Effector memory CD8-positive, alpha-beta T cell (primary cell): ENCODE results near the gene NAMPT.
"Not testable (repeated sequence)": the region's sequence is repeated elsewhere in the genome, so short reads cannot be mapped to it uniquely, and the experiment has no call there.

ENCODE experiments used
- ATAC-seq: fragments of 150-1000 bp; cut with Tn5 transposase; replicated peaks from 2 replicates; pipeline ENCODE4 v1.10.0; 2021; ENCODE audit warnings: mild to moderate bottlenecking, moderate library complexity
- DNase-seq, 3 experiments: peaks; one replicate each; pipeline ENCODE4 v3.0.0; 2021
- H3K27ac Mint-ChIP-seq, 2 donors: one replicate each; pipeline ENCODE4 v1.8.0; 2022; ENCODE audit warnings: mild to moderate bottlenecking in 2 of 2, mixed read lengths in 2 of 2, moderate library complexity in 2 of 2
- H3K27me3 Mint-ChIP-seq, 2 donors: one replicate each; pipeline ENCODE4 v1.8.0; 2022; ENCODE audit warnings: mixed read lengths in 2 of 2
- H3K36me3 Mint-ChIP-seq: one replicate; pipeline ENCODE4 v1.8.0; 2022; ENCODE audit warnings: mild to moderate bottlenecking, moderate library complexity, mixed read lengths; ENCODE audit not compliant: insufficient read depth
- H3K4me1 Mint-ChIP-seq, 2 donors: one replicate each; pipeline ENCODE4 v1.8.0; 2022; ENCODE audit warnings: low read depth in 2 of 2, mixed read lengths in 2 of 2
- H3K4me3 Mint-ChIP-seq, 2 donors: one replicate each; pipeline ENCODE4 v1.8.0; 2022; ENCODE audit warnings: mild to moderate bottlenecking in 2 of 2, mixed read lengths in 2 of 2, moderate library complexity in 2 of 2
- H3K9me3 Mint-ChIP-seq, 2 donors: one replicate each; pipeline ENCODE4 v1.8.0; 2022; ENCODE audit warnings: mixed read lengths in 2 of 2

NAMPT gene

DNA sequence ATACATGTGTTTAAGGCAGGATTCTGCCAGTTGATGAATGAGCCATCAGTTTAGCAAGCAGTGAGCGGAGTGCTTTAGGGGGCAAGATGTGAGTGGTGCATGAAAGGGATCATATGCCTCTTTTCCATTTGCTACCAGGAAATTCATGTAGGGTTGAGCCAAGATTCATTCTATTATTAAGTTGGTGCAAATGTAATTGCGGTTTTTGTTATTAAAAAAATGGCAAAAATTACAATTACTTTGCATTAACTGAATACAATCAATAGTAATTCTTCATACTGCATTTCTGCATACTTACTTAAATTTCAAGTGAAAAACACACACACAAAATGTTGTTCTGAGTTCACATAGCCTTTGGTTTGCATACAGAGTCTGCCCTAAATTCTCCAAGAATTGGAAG is 30.1 kb upstream of the NAMPT start:
- H3K27ac Mint-ChIP-seq: no peak overlapping the region

DNA sequence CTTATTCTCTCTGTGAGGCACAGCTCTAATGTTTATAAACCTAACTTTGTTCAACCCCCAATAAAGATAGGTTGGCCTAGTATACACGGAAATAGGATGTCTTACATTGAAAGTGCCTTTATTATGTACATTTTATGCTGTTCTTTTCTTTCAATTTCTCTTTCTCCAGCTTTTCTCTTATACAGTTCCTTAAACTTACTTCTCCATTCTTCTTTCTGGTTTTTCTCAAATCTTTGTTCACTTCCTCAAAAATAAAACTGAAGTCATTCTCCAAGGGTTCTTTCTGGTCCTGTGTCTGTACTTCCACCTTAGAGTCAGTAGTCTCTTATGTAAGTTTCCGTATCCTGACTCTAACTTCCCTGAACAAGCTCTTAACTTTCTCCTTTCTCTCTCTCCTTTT is 29.2 kb upstream of the NAMPT start:
- ATAC-seq: peak; percentile 17
- Mint-ChIP-seq H3K4me1 (no peaks in the 10 kb centered on the region), H3K4me3 (no peak overlapping the region), H3K27ac (no peak overlapping the region), H3K36me3 (no peaks in the 10 kb centered on the region), H3K27me3 (peaks cover 27 to 28% of the 10 kb centered on the region in 2 donors), H3K9me3 (no peaks in the 10 kb centered on the region)
- no peak for DNase-seq

More for the DNA sequence above, 30.1 kb upstream of the NAMPT start:
- no peak overlapping the region for H3K4me3 Mint-ChIP-seq
- ATAC-seq (no peak), DNase-seq (no peak)
- peaks cover 30 to 34% of the 10 kb centered on the region in 2 donors for H3K27me3 Mint-ChIP-seq
- H3K36me3 Mint-ChIP-seq: no peaks in the 10 kb centered on the region
- no peaks in the 10 kb centered on the region for H3K4me1 Mint-ChIP-seq
- no peaks in the 10 kb centered on the region for H3K9me3 Mint-ChIP-seq

DNA sequence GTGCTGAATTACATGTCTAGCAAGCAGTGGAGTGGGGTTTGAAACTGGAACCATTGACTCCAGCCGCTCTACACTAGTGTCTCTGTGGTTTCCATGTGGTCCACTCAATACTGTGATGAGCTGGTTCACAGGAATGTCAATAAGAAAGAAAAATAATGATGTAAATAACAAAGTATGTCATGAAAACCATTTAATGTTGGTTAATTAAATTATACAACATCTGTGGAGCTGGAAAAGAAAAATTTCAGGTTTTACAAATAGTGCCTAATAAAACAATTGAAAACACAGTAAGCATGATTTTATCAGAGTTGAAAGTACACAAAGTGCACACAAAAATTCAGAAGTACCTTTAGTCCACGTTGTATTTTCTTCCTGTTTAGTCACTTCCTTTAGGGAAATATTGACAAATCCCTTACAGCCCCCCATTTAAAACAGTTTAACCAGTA is 28.7 kb upstream of the NAMPT start:
- Mint-ChIP-seq H3K4me3 (no peak overlapping the region), H3K4me1 (no peaks in the 10 kb centered on the region), H3K9me3 (no peaks in the 10 kb centered on the region), H3K36me3 (no peaks in the 10 kb centered on the region), H3K27me3 (peaks cover 22 to 23% of the 10 kb centered on the region in 2 donors), H3K27ac (no peak overlapping the region)
- no peak for DNase-seq
- no peak for ATAC-seq

DNA sequence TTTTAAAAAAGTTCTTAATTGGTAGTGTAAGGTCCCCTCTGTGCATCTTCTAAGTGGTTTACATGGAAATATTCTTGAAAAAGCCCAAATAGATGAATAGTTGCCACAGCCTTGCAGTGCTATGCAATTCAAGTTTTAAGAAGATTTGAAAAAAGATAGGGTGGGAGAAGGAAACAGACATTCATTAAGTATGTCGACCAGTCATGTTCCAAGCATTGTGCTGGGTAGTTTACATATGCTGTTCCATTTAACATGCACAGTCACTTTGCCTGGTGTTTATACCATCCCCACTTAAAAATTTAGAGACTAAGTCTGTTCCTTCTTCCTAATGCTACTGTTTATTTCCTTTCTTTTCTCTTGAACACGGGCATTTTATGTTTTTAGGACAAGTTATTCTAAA is 28.1 kb upstream of the NAMPT start:
- Mint-ChIP-seq H3K27ac (no peak overlapping the region), H3K27me3 (peaks cover 16 to 17% of the 10 kb centered on the region in 2 donors), H3K36me3 (no peaks in the 10 kb centered on the region), H3K4me1 (no peaks in the 10 kb centered on the region), H3K9me3 (no peaks in the 10 kb centered on the region), H3K4me3 (no peak overlapping the region)
- DNase-seq: no peak
- no peak for ATAC-seq

DNA sequence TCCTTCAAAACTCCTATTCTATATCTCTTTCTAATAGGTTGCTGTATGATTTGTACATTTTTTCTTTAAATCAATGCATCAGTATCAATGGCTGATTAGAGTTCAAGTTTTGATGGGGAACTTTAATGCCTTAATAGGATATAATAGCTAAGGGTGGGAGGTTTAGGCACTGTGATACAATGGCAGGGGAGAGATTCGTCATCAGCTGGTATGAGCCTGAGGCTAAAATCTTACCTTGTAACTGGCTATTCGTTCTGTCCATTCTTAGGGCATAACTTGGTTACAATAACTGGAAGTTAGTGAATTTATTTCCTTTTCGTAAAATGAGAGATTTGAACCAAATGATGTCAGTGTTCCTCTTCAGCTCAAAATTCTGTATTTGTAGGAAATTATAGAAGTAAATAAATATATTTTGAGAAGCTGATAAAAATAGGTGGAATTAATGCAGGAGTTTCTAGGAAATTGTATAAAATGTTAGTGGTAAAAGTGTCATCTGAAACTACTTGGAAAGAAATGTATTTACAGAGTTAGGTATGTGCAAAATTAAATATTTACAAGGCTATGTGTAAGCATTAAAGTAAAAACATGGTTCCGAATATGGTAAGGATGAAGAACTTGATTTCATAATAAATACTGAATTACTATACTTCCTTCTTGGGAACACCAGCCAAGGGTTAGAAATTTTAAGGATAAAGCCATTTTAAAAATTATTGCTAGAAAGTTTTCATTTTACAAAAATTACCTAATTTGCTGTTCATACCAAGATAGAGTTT is 27.5 kb upstream of the NAMPT start:
- ATAC-seq: no peak
- H3K36me3 Mint-ChIP-seq: no peaks in the 10 kb centered on the region
- no peaks in the 10 kb centered on the region for H3K9me3 Mint-ChIP-seq
- no peak overlapping the region for H3K27ac Mint-ChIP-seq
- no peaks in the 10 kb centered on the region for H3K4me1 Mint-ChIP-seq
- H3K27me3 Mint-ChIP-seq: peaks cover 13 to 14% of the 10 kb centered on the region in 2 donors
- no peak for DNase-seq
- H3K4me3 Mint-ChIP-seq: no peak overlapping the region

DNA sequence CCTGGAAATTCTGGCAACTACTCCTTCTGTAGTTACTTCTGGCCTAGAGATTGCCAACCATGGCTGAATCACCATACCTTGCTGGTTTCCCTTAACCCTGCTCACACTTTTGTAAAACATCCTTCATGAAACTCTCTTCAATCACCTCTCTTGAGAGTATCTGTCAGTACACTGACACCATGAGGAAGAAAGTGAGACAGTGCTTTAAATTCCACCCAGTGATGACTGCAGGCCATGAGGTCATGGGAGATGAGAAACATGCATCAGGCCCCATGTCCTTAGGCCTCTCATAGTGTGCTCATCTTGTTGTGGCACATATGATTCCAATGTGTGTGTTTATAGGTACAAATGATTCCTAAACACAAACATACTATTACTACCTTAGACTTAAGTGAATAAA is 24.6 kb upstream of the NAMPT start:
- no peak for DNase-seq
- no peaks in the 10 kb centered on the region for H3K4me1 Mint-ChIP-seq
- peaks cover 16 to 20% of the 10 kb centered on the region in 2 donors for H3K27me3 Mint-ChIP-seq
- no peak overlapping the region for H3K27ac Mint-ChIP-seq
- no peak overlapping the region for H3K4me3 Mint-ChIP-seq
- no peak for ATAC-seq
- no peaks in the 10 kb centered on the region for H3K9me3 Mint-ChIP-seq
- H3K36me3 Mint-ChIP-seq: no peaks in the 10 kb centered on the region

DNA sequence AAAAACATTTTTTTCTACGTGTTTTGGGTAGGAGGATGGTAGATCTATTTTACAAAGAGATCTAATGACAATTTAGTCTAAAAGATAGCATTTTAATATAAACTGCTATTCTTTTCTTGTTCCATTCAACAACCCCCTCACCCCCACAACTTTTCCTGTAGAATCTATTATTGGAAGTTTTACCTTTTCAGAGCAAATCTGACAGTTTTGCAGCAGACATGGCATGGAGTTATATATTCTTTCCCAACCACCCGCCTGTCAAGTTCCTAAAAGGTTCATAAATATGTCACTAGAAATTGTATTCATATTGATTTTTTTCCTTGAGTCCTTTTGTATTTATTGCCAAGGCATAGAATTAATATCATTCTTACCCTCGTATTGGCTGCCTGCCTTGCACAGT is 21.5 kb upstream of the NAMPT start:
- H3K4me3 Mint-ChIP-seq: no peak overlapping the region
- peaks cover 34 to 51% of the 10 kb centered on the region in 2 donors for H3K27me3 Mint-ChIP-seq
- H3K4me1 Mint-ChIP-seq: no peaks in the 10 kb centered on the region
- H3K9me3 Mint-ChIP-seq: peaks cover 2 to 3% of the 10 kb centered on the region in 2 donors
- no peaks in the 10 kb centered on the region for H3K36me3 Mint-ChIP-seq
- DNase-seq: no peak
- no peak for ATAC-seq
- no peak overlapping the region for H3K27ac Mint-ChIP-seq

DNA sequence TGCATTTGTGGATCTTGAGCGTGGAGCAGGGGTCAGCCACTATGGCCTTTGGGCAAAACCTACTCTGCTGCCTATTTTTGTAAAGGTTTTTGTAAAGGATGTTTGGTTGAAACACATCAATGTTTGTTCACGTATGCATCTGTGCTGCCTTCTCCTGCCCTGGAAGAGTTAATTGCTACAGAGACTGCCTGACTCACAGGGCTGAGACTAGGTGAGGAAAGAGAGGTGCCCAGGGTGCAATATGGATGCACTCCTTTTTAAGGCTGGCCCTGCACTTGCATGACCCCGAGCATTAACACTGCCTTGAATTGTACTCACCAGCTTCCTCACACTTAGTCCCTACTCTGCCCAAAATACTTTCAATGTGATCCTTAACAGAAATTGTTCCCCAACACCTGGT is 20.9 kb upstream of the NAMPT start:
- H3K27me3 Mint-ChIP-seq: peaks cover 39 to 56% of the 10 kb centered on the region in 2 donors
- no peak overlapping the region for H3K4me3 Mint-ChIP-seq
- H3K27ac Mint-ChIP-seq: no peak overlapping the region
- ATAC-seq (no peak), DNase-seq (no peak)
- H3K9me3 Mint-ChIP-seq: peaks cover 7 to 8% of the 10 kb centered on the region in 2 donors
- no peaks in the 10 kb centered on the region for H3K36me3 Mint-ChIP-seq
- no peaks in the 10 kb centered on the region for H3K4me1 Mint-ChIP-seq

DNA sequence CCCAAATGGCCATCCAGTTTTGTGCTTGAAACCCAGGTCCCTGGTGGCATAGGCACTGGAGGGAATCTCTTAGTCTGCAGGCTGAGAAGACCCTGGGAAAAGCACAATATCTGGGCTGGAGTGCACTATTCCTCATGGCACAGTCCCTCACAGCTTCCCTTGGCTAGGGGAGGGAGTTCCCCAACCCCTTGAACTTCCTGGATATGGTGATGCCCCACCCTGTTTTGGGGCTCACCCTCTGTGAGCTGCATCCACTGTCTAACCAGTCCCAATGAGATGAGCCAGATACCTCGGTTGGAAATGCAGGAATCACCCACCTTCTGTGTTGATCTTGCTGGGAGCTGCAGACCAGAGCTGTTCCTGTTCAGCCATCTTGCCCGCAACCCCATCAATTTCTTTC is 19.8 kb upstream of the NAMPT start:
- no peak overlapping the region for H3K4me3 Mint-ChIP-seq
- ATAC-seq (no peak), DNase-seq (no peak)
- H3K36me3 Mint-ChIP-seq: no peaks in the 10 kb centered on the region
- peaks cover 7 to 8% of the 10 kb centered on the region in 2 donors for H3K9me3 Mint-ChIP-seq
- H3K27me3 Mint-ChIP-seq: peaks cover 40 to 56% of the 10 kb centered on the region in 2 donors
- no peaks in the 10 kb centered on the region for H3K4me1 Mint-ChIP-seq
- no peak overlapping the region for H3K27ac Mint-ChIP-seq

DNA sequence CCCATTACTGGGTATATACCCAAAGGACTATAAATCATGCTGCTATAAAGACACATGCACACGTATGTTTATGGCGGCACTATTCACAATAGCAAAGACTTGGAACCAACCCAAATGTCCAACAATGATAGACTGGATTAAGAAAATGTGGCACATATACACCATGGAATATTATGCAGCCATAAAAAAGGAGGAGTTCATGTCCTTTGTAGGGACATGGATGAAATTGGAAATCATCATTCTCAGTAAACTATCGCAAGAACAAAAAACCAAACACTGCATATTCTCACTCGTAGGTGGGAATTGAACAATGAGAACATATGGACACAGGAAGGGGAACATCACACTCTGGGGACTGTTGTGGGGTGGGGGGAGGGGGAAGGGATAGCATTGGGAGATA is 13.8 kb upstream of the NAMPT start:
- not testable (repeated sequence) for H3K9me3 Mint-ChIP-seq
- peaks cover 24 to 28% of the 10 kb centered on the region in 2 donors for H3K27me3 Mint-ChIP-seq

DNA sequence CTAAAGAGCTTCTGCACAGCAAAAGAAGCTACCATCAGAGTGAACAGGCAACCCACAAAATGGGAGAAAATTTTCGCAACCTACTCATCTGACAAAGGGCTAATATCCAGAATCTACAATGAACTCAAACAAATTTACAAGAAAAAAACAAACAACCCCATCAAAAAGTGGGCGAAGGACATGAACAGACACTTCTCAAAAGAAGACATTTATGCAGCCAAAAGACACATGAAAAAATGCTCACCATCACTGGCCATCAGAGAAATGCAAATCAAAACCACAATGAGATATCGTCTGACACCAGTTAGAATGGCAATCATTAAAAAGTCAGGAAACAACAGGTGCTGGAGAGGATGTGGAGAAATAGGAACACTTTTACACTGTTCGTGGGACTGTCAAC is 13.4 kb upstream of the NAMPT start:
- H3K27me3 Mint-ChIP-seq: peaks cover 19 to 23% of the 10 kb centered on the region in 2 donors
- not testable (repeated sequence) for ATAC-seq, H3K9me3 Mint-ChIP-seq, DNase-seq, H3K27ac Mint-ChIP-seq, H3K36me3 Mint-ChIP-seq, H3K4me3 Mint-ChIP-seq, H3K4me1 Mint-ChIP-seq

More for the DNA sequence above, 13.8 kb upstream of the NAMPT start:
- H3K4me1 Mint-ChIP-seq, H3K27ac Mint-ChIP-seq, DNase-seq, ATAC-seq, H3K36me3 Mint-ChIP-seq, H3K4me3 Mint-ChIP-seq: not testable (repeated sequence)

DNA sequence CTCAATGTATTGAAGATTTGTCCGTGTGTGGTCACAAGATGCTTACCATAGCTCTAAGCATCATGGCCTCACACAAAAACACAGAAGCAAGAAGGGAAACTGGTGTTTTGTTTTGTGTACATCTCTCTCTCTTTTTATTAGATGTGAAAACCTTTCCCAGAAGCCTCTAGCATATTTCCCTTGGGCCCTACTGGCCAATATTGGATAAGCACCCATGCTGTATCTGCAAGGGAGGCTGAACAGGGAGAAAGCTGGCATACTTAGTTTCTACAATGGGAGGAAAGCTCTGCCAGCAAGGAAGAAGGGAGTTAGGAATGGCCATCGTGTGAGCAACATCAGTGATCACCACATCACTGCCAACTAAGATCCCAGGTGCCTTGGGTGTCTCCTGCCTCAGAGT is 9.6 kb upstream of the NAMPT start:
- no peaks in the 10 kb centered on the region for H3K4me1 Mint-ChIP-seq
- DNase-seq (no peak), ATAC-seq (no peak)
- peaks cover 6 to 10% of the 10 kb centered on the region in 2 donors for H3K27me3 Mint-ChIP-seq
- H3K4me3 Mint-ChIP-seq: no peak overlapping the region
- no peaks in the 10 kb centered on the region for H3K36me3 Mint-ChIP-seq
- no peaks in the 10 kb centered on the region for H3K9me3 Mint-ChIP-seq
- H3K27ac Mint-ChIP-seq: no peak overlapping the region

DNA sequence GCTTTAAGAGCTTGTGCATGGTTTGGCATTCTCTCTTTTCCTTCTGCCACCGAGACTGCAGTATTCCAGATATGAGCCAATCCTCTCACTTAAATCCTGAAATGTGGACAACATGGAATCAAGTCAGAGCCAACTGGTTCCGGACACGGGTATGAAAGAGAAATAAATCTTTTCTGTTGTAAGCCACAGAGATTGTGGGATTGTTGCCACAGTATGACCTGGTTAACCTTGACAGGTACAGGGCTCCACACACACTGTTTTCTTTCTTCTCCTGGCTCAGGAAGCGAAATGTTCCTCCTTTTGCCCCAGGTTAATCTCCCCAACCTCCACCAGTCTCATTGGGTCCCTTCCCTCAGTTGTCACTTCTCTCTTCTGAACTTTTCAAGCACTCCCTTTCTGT is 6.5 kb upstream of the NAMPT start:
- DNase-seq: no peak
- no peak overlapping the region for H3K4me3 Mint-ChIP-seq
- H3K4me1 Mint-ChIP-seq: peaks cover 0 to under 1% of the 10 kb centered on the region in 2 donors
- no peaks in the 10 kb centered on the region for H3K9me3 Mint-ChIP-seq
- H3K36me3 Mint-ChIP-seq: peaks cover 2% of the 10 kb centered on the region
- ATAC-seq: no peak
- H3K27me3 Mint-ChIP-seq: peaks cover 2 to 10% of the 10 kb centered on the region in 2 donors
- no peak overlapping the region for H3K27ac Mint-ChIP-seq

DNA sequence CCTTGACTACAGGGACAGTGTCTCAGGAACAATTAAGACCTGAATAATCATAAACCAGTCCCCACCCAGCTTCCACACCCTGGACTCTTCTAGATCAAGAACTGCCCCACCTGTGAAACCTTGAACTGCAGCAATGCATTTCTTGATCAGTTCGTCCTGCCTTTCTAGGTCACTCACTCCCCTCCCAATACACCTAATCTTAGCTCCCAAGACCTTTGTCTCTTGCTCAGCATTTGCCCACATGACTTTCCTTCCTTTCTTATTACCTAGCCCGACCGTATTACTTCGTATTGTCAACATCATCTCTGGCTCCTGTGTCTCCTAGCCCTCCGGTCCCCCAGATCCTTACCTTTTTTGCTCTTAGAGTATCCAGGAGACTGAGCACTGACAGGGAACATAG is 5.5 kb upstream of the NAMPT start:
- H3K4me3 Mint-ChIP-seq: no peak overlapping the region
- no peak overlapping the region for H3K27ac Mint-ChIP-seq

More for the DNA sequence above, 5.5 kb upstream of the NAMPT start:
- DNase-seq (no peak), ATAC-seq (no peak)
- Mint-ChIP-seq H3K9me3 (no peaks in the 10 kb centered on the region), H3K4me1 (peaks cover 9% of the 10 kb centered on the region in 2 donors), H3K36me3 (peaks cover 5% of the 10 kb centered on the region), H3K27me3 (peaks cover 0 to 10% of the 10 kb centered on the region in 2 donors)
